Activated B cell treated with CpG ODN at 0.5 μM for 24 hours (primary cell): ENCODE data around the gene PTCH2. TPM values are rescaled to one million over a fixed set of nuclear protein-coding genes. Genes with fewer than 3 reads are reported as not detected.
A peak's percentile ranks its signal among the peaks of the same experiment; 100 is the strongest.

Experiments
- ATAC-seq: fragments of 200-7000 bp; cut with Tn5 transposase; one replicate; pipeline ENCODE4 v1.10.0; 2021; ENCODE audit warnings: low read depth, mild to moderate bottlenecking, moderate library complexity
- CTCF ChIA-PET: fragments of 350-600 bp; sonication (Branson Sonifier 250); formaldehyde crosslinking; loops from one replicate; lab custom pipeline; 2021; ENCODE audit warnings: antibody characterized with exemption; lab: Charles Lee
- POLR2A ChIA-PET: fragments of 350-600 bp; sonication (Branson Sonifier 250); formaldehyde crosslinking; loops from one replicate; lab custom pipeline; 2021; ENCODE audit warnings: antibody characterized with exemption; lab: Charles Lee
- DNase-seq: peaks from one replicate; pipeline ENCODE4 v3.0.0; 2022
- H3K27ac Mint-ChIP-seq: one replicate; pipeline ENCODE4 v1.8.0; 2020; ENCODE audit warnings: mixed read lengths
- H3K27me3 Mint-ChIP-seq: one replicate; pipeline ENCODE4 v1.8.0; 2021; ENCODE audit warnings: mixed read lengths
- H3K36me3 Mint-ChIP-seq: one replicate; pipeline ENCODE4 v1.8.0; 2021; ENCODE audit warnings: low read depth, mixed read lengths
- H3K4me1 Mint-ChIP-seq: one replicate; pipeline ENCODE4 v1.8.0; 2021; ENCODE audit warnings: mixed read lengths
- H3K4me3 Mint-ChIP-seq: one replicate; pipeline ENCODE4 v1.8.0; 2020; ENCODE audit warnings: mild to moderate bottlenecking, mixed read lengths
- H3K9me3 Mint-ChIP-seq: one replicate; pipeline ENCODE4 v1.8.0; 2020; ENCODE audit warnings: mixed read lengths
- intact Hi-C: fragments of 100-400 bp; cut with micrococcal nuclease; formaldehyde crosslinking; loops from one replicate; pipeline ENCODE4 v1.15.1; 2024
- total RNA-seq: library from RNA; stranded (reverse); gene quantifications from 2 replicates; pipeline ENCODE4 v1.2.3, GENCODE V29; 2022
- TF ChIP-seq, protein P1 (sequence below): fragments of 200-600 bp; IDR thresholded peaks from one replicate; pipeline ENCODE4 v1.8.0; 2022; ENCODE audit warnings: antibody characterized with exemption, mild to moderate bottlenecking

Gene PTCH2
- total RNA-seq, 1 donor from 2014 or later: 1.2 TPM

DNA sequence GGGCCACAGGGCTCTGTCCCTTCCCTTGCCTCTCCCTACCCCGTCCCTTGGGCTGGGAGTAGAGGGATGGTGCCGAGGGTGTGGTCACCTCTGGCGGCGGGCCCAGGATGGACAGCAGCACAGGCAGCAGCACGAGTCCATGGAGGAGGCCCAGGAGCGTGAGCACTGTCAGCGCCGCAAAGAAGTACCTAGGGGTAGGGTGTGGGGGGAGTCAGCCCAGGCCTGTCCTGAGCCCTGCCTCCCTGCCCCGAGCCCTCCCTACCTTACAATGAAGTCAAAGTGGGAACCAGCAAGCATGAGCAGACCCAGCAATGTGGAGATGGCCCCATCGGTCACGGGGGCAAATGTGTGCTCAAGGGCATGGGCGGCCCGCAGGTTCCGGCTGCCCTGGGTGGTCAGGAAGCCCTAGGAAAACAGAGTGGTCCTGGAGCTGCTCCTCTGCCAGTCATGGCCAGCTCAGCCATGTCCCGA, 20.0 kb downstream of the PTCH2 start:
- ATAC-seq (no peak), DNase-seq (no peak)
- ChIA-PET CTCF (interaction anchor here (0.6 to 1.0 kb wide), 2 partner anchors 13 to 14 kb away, joined by 3 read pairs; no protein-coding TSS in a partner anchor), POLR2A (interaction anchor here (1.1 to 7.7 kb wide), 6 partner anchors 9 to 480 kb away, joined by 3 to 364 read pairs (median 196); partner anchors contain the start of genes BTBD19, DYNLT4, PLK3 and RNU5D-1)
- Mint-ChIP-seq H3K27ac (no peak overlapping the region), H3K4me3 (no peak overlapping the region), H3K36me3 (peaks cover 4% of the 10 kb centered on the region), H3K4me1 (peaks cover 25% of the 10 kb centered on the region), H3K9me3 (no peaks in the 10 kb centered on the region), H3K27me3 (no peaks in the 10 kb centered on the region)
- intact Hi-C loops: loop anchor here (5.0 kb wide), 1 partner anchor 479 kb away; no protein-coding TSS in a partner anchor
- TF ChIP-seq, protein P1, sequence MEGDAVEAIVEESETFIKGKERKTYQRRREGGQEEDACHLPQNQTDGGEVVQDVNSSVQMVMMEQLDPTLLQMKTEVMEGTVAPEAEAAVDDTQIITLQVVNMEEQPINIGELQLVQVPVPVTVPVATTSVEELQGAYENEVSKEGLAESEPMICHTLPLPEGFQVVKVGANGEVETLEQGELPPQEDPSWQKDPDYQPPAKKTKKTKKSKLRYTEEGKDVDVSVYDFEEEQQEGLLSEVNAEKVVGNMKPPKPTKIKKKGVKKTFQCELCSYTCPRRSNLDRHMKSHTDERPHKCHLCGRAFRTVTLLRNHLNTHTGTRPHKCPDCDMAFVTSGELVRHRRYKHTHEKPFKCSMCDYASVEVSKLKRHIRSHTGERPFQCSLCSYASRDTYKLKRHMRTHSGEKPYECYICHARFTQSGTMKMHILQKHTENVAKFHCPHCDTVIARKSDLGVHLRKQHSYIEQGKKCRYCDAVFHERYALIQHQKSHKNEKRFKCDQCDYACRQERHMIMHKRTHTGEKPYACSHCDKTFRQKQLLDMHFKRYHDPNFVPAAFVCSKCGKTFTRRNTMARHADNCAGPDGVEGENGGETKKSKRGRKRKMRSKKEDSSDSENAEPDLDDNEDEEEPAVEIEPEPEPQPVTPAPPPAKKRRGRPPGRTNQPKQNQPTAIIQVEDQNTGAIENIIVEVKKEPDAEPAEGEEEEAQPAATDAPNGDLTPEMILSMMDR: no peak

- peaks cover 4% of the 10 kb centered on the region for H3K36me3 Mint-ChIP-seq
- no peak overlapping the region for H3K4me3 Mint-ChIP-seq
- no peak overlapping the region for H3K27ac Mint-ChIP-seq
- ATAC-seq: no peak
- peaks cover 27% of the 10 kb centered on the region for H3K4me1 Mint-ChIP-seq
- TF ChIP-seq, protein P1: no peak
- H3K9me3 Mint-ChIP-seq: no peaks in the 10 kb centered on the region
- DNase-seq: no peak
- CTCF ChIA-PET: no interaction called here
- POLR2A ChIA-PET: interaction anchor here (0.6 to 7.7 kb wide), 10 partner anchors 9 to 189 kb away, joined by 3 to 364 read pairs (median 40); partner anchors contain the start of genes BTBD19, DYNLT4, HECTD3 and PLK3
- intact Hi-C loops: loop anchor here (5.0 kb wide), 1 partner anchor 480 kb away; no protein-coding TSS in a partner anchor
- no peaks in the 10 kb centered on the region for H3K27me3 Mint-ChIP-seq
Observed at GRCh38 chr1:44822131-44822701, 20.8 kb downstream of the PTCH2 start.

- CTCF ChIA-PET: interaction anchor here (1.5 to 2.6 kb wide), 3 partner anchors 14 to 90 kb away, joined by 3 to 9 read pairs (median 5); partner anchors contain the start of gene RNU5D-1
Observed at GRCh38 chr1:44821240-44821715, 21.8 kb downstream of the PTCH2 start.

GRCh38 chr1:44820328-44821239, 22.5 kb downstream of the PTCH2 start:
- ATAC-seq (no peak), DNase-seq (no peak)
- Mint-ChIP-seq H3K4me3 (peak overlapping the region; percentile 88), H3K9me3 (no peaks in the 10 kb centered on the region), H3K27ac (peak overlapping the region; percentile 100), H3K4me1 (peaks cover 27% of the 10 kb centered on the region), H3K27me3 (no peaks in the 10 kb centered on the region), H3K36me3 (peaks cover 6% of the 10 kb centered on the region)
- CTCF ChIA-PET: interaction anchor here (0.8 to 2.6 kb wide), 7 partner anchors 15 to 92 kb away, joined by 3 to 9 read pairs (median 4); partner anchors contain the start of genes BEST4 and RNU5D-1
- TF ChIP-seq, protein P1: no peak
- intact Hi-C loops: loop anchor here (5.0 kb wide), 1 partner anchor 482 kb away; no protein-coding TSS in a partner anchor
- POLR2A ChIA-PET: interaction anchor here (0.6 to 7.7 kb wide), 26 partner anchors 10 to 865 kb away, joined by 3 to 364 read pairs (median 9); partner anchors contain the start of genes BEST4, BTBD19, DYNLT4 and EIF2B3

More at GRCh38 chr1:44821240-44821715, 21.8 kb downstream of the PTCH2 start:
- TF ChIP-seq, protein P1: no peak
- POLR2A ChIA-PET: interaction anchor here (1.2 to 7.7 kb wide), 14 partner anchors 9 to 518 kb away, joined by 3 to 364 read pairs (median 19); partner anchors contain the start of genes BTBD19, DYNLT4, HECTD3 and MUTYH
- H3K9me3 Mint-ChIP-seq: no peaks in the 10 kb centered on the region
- intact Hi-C loops: loop anchor here (5.0 kb wide), 1 partner anchor 481 kb away; no protein-coding TSS in a partner anchor
- H3K27me3 Mint-ChIP-seq: no peaks in the 10 kb centered on the region
- H3K4me1 Mint-ChIP-seq: peaks cover 27% of the 10 kb centered on the region
- ATAC-seq (no peak), DNase-seq (no peak)
- peaks cover 4% of the 10 kb centered on the region for H3K36me3 Mint-ChIP-seq
- peak overlapping the region; percentile 32 for H3K4me3 Mint-ChIP-seq
- peak overlapping the region; percentile 70 for H3K27ac Mint-ChIP-seq
